Glomerular visceral epithelial cell (primary cell): Measurements from ENCODE around the gene OCSTAMP.
A peak's percentile ranks its signal among the peaks of the same experiment; 100 is the strongest.

ENCODE experiments used
- DNase-seq: peaks from one replicate; pipeline ENCODE4 v3.0.0-alpha.2; 2016; ENCODE audit errors: extremely low spot score

Gene OCSTAMP

GRCh38 chr20:46573234-46573633 is 22.8 kb upstream of the OCSTAMP start:
- no peak for DNase-seq

GRCh38 chr20:46572790-46573189 is 22.3 kb upstream of the OCSTAMP start:
- DNase-seq, result no peak

GRCh38 chr20:46572153-46572552 is 21.7 kb upstream of the OCSTAMP start:
- DNase-seq, result no peak

GRCh38 chr20:46571418-46571817 is 21.0 kb upstream of the OCSTAMP start:
- DNase-seq, result no peak

GRCh38 chr20:46570956-46571355 is 20.5 kb upstream of the OCSTAMP start:
- no peak for DNase-seq

- DNase-seq, result no peak
These were observed 19.5 kb upstream of the OCSTAMP start for GRCh38 chr20:46569961-46570360.

GRCh38 chr20:46568570-46569129 is 18.2 kb upstream of the OCSTAMP start:
- peak; percentile 62 for DNase-seq

- DNase-seq, result no peak
These were observed 15.7 kb upstream of the OCSTAMP start for GRCh38 chr20:46566125-46566524.

GRCh38 chr20:46564241-46564957 is 13.9 kb upstream of the OCSTAMP start:
- no peak for DNase-seq

GRCh38 chr20:46563860-46564221 is 13.4 kb upstream of the OCSTAMP start:
- DNase-seq, result no peak

- DNase-seq, result no peak
These were observed 12.9 kb upstream of the OCSTAMP start for GRCh38 chr20:46563170-46563859.

- peak; percentile 26 for DNase-seq
These were observed 12.1 kb upstream of the OCSTAMP start for GRCh38 chr20:46562373-46563169.

- no peak for DNase-seq
These were observed 11.5 kb upstream of the OCSTAMP start for GRCh38 chr20:46562009-46562372.

GRCh38 chr20:46559685-46560440 is 9.4 kb upstream of the OCSTAMP start:
- no peak for DNase-seq

GRCh38 chr20:46559001-46559400 is 8.5 kb upstream of the OCSTAMP start:
- no peak for DNase-seq

GRCh38 chr20:46558511-46558959 is 8.1 kb upstream of the OCSTAMP start:
- peak; percentile 88 for DNase-seq

GRCh38 chr20:46557231-46557956 is 6.9 kb upstream of the OCSTAMP start:
- DNase-seq, result peak; percentile 51

- no peak for DNase-seq
These were observed 5.0 kb upstream of the OCSTAMP start for GRCh38 chr20:46555370-46555956.

GRCh38 chr20:46554828-46555227 is 4.4 kb upstream of the OCSTAMP start:
- DNase-seq, result no peak

GRCh38 chr20:46553926-46554325 is 3.5 kb upstream of the OCSTAMP start:
- no peak for DNase-seq
